NCI-H2029 treated with DMSO at 0.1 percent for 48 hours (cell line): ENCODE results near the gene UGGT1.

Experiments used
- DNase-seq: peaks from one replicate; lab custom pipeline; 2025; lab: John Stamatoyannopoulos, UW

UGGT1 gene

GRCh38 chr2:128219891-128220290, 128.9 kb downstream of the UGGT1 start:
- no peak for DNase-seq

GRCh38 chr2:128227862-128228261, 136.9 kb downstream of the UGGT1 start:
- no peak for DNase-seq

- DNase-seq = no peak
Observed at GRCh38 chr2:128228894-128229293, 137.9 kb downstream of the UGGT1 start.

- DNase-seq = no peak
Observed at GRCh38 chr2:128232965-128233789, 142.2 kb downstream of the UGGT1 start.

- no peak for DNase-seq
Observed at GRCh38 chr2:128233790-128234395, 142.9 kb downstream of the UGGT1 start.

GRCh38 chr2:128234613-128235012, 143.6 kb downstream of the UGGT1 start:
- no peak for DNase-seq

- DNase-seq = no peak
Observed at GRCh38 chr2:128235581-128235980, 144.6 kb downstream of the UGGT1 start.

GRCh38 chr2:128236491-128237035, 145.6 kb downstream of the UGGT1 start:
- no peak for DNase-seq

- DNase-seq = no peak
Observed at GRCh38 chr2:128237081-128237534, 146.1 kb downstream of the UGGT1 start.

GRCh38 chr2:128237911-128238697, 147.1 kb downstream of the UGGT1 start:
- no peak for DNase-seq

GRCh38 chr2:128241896-128242295, 150.9 kb downstream of the UGGT1 start:
- no peak for DNase-seq
